Mesothelial cell of epicardium (in vitro differentiated cells): ENCODE measurements around the gene LYSMD3. TPM values are rescaled to one million over a fixed set of nuclear protein-coding genes. Genes with fewer than 3 reads are reported as not detected.

Source experiments
- DNase-seq, 2 experiments: peaks; one replicate each; pipeline ENCODE4 v3.0.0; 2021; ENCODE audit warnings: low spot score in 2 of 2; ENCODE audit not compliant: unreplicated experiment in 2 of 2
- H3K27ac Mint-ChIP-seq: 2 replicates; pipeline ENCODE4 v1.8.0; 2021; ENCODE audit warnings: mixed read lengths
- H3K27me3 Mint-ChIP-seq: 2 replicates; pipeline ENCODE4 v1.8.0; 2021; ENCODE audit warnings: low read depth, mixed read lengths
- H3K36me3 Mint-ChIP-seq: 2 replicates; pipeline ENCODE4 v1.8.0; 2021; ENCODE audit warnings: mixed read lengths
- H3K4me1 Mint-ChIP-seq: 2 replicates; pipeline ENCODE4 v1.8.0; 2021; ENCODE audit warnings: mixed read lengths
- H3K4me3 Mint-ChIP-seq: 2 replicates; pipeline ENCODE4 v1.8.0; 2021; ENCODE audit warnings: mild to moderate bottlenecking, moderate library complexity, mixed read lengths
- H3K9me3 Mint-ChIP-seq: 2 replicates; pipeline ENCODE4 v1.8.0; 2021; ENCODE audit warnings: mixed read lengths
- total RNA-seq: library from RNA; stranded (reverse); gene quantifications from 3 replicates; pipeline ENCODE4 v1.2.1, GENCODE V29; 2021
- TF ChIP-seq, protein P1 (sequence below): fragments of 200-600 bp; sonication (generic); IDR thresholded peaks from one replicate; pipeline ENCODE4 v1.5.0; 2021; ENCODE audit warnings: antibody characterized with exemption; ENCODE audit not compliant: unreplicated experiment

Gene LYSMD3
- total RNA-seq, 1 donor from 2014 or later: 14.5 TPM

DNA sequence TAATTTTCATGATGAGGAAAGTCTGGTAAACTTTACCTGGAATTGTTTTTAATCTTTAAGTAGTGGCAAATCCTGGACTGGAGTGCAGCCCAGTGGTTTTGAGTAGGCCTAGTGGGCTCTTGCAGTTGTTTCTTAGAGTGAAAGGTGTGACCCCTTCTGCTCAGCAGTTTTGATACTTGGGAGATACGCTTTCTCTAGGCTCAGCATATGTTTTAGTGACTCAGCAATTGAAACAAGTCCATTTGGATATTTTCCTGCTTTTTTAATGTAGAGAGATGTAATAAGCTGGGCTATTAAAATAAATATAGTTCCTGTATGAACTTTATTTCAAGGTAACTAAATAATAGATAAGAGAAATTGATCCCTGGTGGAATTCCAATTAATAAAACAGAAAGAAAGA lies 48.7 kb downstream of the LYSMD3 start:
- TF ChIP-seq, protein P1, sequence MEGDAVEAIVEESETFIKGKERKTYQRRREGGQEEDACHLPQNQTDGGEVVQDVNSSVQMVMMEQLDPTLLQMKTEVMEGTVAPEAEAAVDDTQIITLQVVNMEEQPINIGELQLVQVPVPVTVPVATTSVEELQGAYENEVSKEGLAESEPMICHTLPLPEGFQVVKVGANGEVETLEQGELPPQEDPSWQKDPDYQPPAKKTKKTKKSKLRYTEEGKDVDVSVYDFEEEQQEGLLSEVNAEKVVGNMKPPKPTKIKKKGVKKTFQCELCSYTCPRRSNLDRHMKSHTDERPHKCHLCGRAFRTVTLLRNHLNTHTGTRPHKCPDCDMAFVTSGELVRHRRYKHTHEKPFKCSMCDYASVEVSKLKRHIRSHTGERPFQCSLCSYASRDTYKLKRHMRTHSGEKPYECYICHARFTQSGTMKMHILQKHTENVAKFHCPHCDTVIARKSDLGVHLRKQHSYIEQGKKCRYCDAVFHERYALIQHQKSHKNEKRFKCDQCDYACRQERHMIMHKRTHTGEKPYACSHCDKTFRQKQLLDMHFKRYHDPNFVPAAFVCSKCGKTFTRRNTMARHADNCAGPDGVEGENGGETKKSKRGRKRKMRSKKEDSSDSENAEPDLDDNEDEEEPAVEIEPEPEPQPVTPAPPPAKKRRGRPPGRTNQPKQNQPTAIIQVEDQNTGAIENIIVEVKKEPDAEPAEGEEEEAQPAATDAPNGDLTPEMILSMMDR: no peak
- no peaks in the 10 kb centered on the region for H3K36me3 Mint-ChIP-seq
- no peak for DNase-seq
- H3K27me3 Mint-ChIP-seq: peaks cover 1% of the 10 kb centered on the region
- H3K4me1 Mint-ChIP-seq: peaks cover 8% of the 10 kb centered on the region
- H3K27ac Mint-ChIP-seq: no peak overlapping the region
- no peak overlapping the region for H3K4me3 Mint-ChIP-seq
- H3K9me3 Mint-ChIP-seq: no peaks in the 10 kb centered on the region

DNA sequence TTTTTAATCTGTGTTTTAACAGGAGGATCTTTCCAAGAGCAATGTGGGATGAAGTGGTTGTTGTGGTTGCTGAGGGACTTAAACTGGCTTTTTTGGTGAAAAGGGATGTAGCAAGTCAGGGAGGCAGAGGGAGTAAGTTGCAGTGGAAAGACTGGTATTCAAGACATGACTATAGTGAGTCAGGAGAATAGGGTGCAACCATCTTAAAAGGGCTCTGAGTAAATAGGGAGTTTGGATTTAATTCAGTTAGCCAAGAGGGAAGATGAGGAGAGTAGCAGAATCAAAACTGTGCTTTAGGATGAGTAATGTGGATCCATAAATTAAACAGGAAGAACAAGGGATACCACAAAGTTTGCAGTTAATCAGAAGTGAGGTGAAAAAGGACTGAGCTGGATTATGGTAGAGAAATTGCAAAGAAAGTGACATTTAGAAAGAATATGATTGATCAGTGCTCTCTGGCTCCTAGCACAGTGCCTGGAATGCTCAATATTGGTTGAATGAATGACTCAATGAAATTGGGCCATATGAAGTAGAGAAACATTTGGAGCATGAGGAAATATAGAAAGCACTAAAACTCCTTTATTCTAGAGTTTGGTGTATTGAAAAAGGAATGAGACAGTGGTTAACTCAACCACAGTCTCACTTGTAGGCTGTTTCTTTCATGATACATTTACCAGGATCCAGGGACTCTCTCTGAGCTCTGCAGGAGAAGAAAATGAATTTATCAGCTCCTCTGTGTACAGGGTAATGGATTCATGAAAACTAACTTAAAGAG lies 49.6 kb downstream of the LYSMD3 start:
- no peak overlapping the region for H3K27ac Mint-ChIP-seq
- TF ChIP-seq, protein P1: no peak
- no peak overlapping the region for H3K4me3 Mint-ChIP-seq
- no peak for DNase-seq
- no peaks in the 10 kb centered on the region for H3K36me3 Mint-ChIP-seq
- peaks cover 10% of the 10 kb centered on the region for H3K4me1 Mint-ChIP-seq
- H3K27me3 Mint-ChIP-seq: peaks cover 3% of the 10 kb centered on the region
- H3K9me3 Mint-ChIP-seq: no peaks in the 10 kb centered on the region

DNA sequence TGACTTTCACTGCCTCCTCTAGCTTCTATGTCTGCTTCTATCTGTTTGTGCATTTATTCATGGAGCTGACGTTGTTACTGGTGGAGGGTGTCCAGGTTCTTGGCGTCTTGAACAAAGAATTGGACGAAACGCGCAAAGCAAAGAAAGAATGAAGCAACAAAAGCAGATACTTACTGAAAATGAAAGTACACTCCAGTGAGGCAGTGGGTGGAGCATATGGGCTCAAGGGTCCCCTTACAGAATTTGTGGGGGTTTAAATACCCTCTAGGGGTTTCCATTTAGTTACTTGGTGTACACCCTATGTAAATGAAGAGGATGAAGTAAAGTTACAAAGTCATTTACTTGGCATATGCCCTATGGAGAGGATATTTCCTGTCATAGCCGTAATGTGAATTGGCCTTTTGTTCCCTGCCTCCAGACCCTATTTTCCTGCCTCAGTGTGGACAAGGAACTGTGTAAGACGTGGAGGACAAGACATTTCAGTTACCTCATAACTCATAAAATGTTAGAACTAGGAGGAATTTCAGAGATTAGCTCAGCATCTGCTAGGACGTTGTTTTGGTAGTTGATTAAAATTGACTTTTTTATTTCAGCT lies 51.7 kb downstream of the LYSMD3 start:
- Mint-ChIP-seq H3K27me3 (peaks cover 5% of the 10 kb centered on the region), H3K9me3 (no peaks in the 10 kb centered on the region), H3K4me1 (peaks cover 15% of the 10 kb centered on the region), H3K27ac (no peak overlapping the region), H3K4me3 (no peak overlapping the region), H3K36me3 (no peaks in the 10 kb centered on the region)
- TF ChIP-seq, protein P1: no peak
- no peak for DNase-seq

DNA sequence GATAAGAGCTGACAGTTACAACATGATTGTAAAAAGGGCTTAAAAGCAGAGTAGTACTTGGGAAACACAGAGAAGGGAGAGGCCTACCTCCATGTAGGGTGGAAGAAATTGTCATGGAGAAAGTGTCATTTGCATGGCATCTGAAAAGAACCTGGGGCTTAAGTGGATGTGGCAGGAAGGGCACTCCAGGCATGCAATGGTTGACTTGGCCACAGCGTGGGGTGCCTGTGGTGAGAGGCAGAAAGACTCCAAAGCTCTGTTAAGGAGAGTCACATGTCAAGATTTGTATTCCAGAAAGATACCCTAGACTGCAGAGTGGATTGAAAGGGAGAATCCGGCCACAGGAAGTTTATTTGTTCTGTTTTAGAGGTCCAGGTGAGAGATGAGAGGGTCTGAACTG lies 52.3 kb downstream of the LYSMD3 start:
- Mint-ChIP-seq H3K27ac (no peak overlapping the region), H3K9me3 (no peaks in the 10 kb centered on the region), H3K4me3 (no peak overlapping the region), H3K36me3 (no peaks in the 10 kb centered on the region), H3K4me1 (peaks cover 18% of the 10 kb centered on the region), H3K27me3 (peaks cover 5% of the 10 kb centered on the region)
- DNase-seq: no peak
- TF ChIP-seq, protein P1: no peak

DNA sequence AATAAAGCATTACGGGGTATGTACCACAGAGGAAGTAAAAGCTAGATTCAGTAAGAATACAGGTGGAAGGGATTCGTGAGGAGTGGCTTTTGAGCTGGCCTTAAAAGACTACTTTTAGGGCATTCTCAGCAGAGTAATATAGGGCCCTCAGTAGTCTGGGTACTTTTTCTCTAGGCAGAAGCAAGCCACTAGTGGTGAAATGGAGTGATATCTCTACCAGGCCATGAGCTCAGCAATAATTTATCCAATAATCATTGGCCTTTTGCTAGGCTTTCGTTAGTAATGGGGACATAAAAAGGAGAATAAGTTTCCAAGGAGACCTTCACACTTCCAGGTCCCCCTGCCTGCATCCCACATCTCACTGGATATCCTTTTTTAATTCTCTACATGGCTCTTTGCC lies 53.0 kb downstream of the LYSMD3 start:
- no peaks in the 10 kb centered on the region for H3K9me3 Mint-ChIP-seq
- TF ChIP-seq, protein P1: no peak
- H3K4me3 Mint-ChIP-seq: no peak overlapping the region
- no peak for DNase-seq
- H3K36me3 Mint-ChIP-seq: no peaks in the 10 kb centered on the region
- H3K4me1 Mint-ChIP-seq: peaks cover 18% of the 10 kb centered on the region
- peaks cover 5% of the 10 kb centered on the region for H3K27me3 Mint-ChIP-seq
- no peak overlapping the region for H3K27ac Mint-ChIP-seq
